CD14-positive monocyte (primary cell): ENCODE data around the gene CNTN1. TPM values are rescaled to one million over a fixed set of nuclear protein-coding genes. Genes with fewer than 3 reads are reported as not detected.

Source experiments
- DNase-seq, 3 donors: peaks; one replicate each; pipeline ENCODE4 v3.0.0-alpha.2; 2011 to 2022
- H2AFZ ChIP-seq: 2 replicates; pipeline ENCODE4 v1.6.0; 2012; ENCODE audit warnings: mild to moderate bottlenecking, low read depth, low read length, inconsistent platforms; ENCODE audit not compliant: insufficient read depth, poor library complexity, severe bottlenecking
- H3K27ac ChIP-seq, 2 donors: 1 replicate in 1 of 2; 2 replicates in 1 of 2; pipeline ENCODE4 v1.5.1; 2012 to 2013; ENCODE audit warnings: low read length in 2 of 2, control low read depth in 1 of 2, inconsistent platforms in 1 of 2, low read depth in 1 of 2, mild to moderate bottlenecking in 1 of 2
- H3K27me3 ChIP-seq, 2 donors: one replicate each; pipeline versions ENCODE4 v1.6.0 to v1.6.1; 2011 to 2013; ENCODE audit warnings: low read length in 2 of 2; ENCODE audit not compliant: control insufficient read depth in 2 of 2, insufficient read depth in 2 of 2
- H3K36me3 ChIP-seq, 2 donors: replicated peaks in 1 of 2; 1 replicate in 1 of 2; 2 replicates in 1 of 2; pipeline versions ENCODE4 v1.5.1 to v1.6.1; 2012 to 2013; ENCODE audit warnings: low read length in 2 of 2, control low read depth in 1 of 2, inconsistent platforms in 1 of 2, mild to moderate bottlenecking in 1 of 2; ENCODE audit not compliant: insufficient read depth in 2 of 2, control insufficient read depth in 1 of 2
- H3K4me1 ChIP-seq, 2 donors: 1 replicate in 1 of 2; 2 replicates in 1 of 2; pipeline versions ENCODE4 v1.5.1 to v1.6.1; 2012 to 2013; ENCODE audit warnings: low read length in 2 of 2, control low read depth in 1 of 2, inconsistent platforms in 1 of 2, mild to moderate bottlenecking in 1 of 2, moderate library complexity in 1 of 2; ENCODE audit not compliant: insufficient read depth in 2 of 2, control insufficient read depth in 1 of 2
- H3K4me2 ChIP-seq: replicated peaks from 2 replicates; pipeline ENCODE3; 2012; ENCODE audit warnings: low read length, moderate library complexity, mild to moderate bottlenecking; ENCODE audit not compliant: poor library complexity, severe bottlenecking; ENCODE audit errors: extremely low read depth
- H3K4me3 ChIP-seq, 3 experiments: fragments of 200-600 bp in 1 of 3; sonication (generic) in 1 of 3; replicated peaks in 1 of 3; 1 replicate in 2 of 3; 2 replicates in 1 of 3; pipeline ENCODE4 v1.5.1; 2011 to 2013; ENCODE audit warnings: low read length in 3 of 3, mild to moderate bottlenecking in 3 of 3, control low read depth in 2 of 3, low read depth in 2 of 3, inconsistent platforms in 1 of 3, moderate library complexity in 1 of 3
- H3K79me2 ChIP-seq: 2 replicates; pipeline ENCODE4 v1.6.0; 2012; ENCODE audit warnings: mild to moderate bottlenecking, control low read depth, inconsistent platforms, low read length, moderate library complexity; ENCODE audit not compliant: insufficient read depth
- H3K9ac ChIP-seq: 2 replicates; pipeline ENCODE4 v1.6.0; 2017; ENCODE audit warnings: low read length, mild to moderate bottlenecking; ENCODE audit not compliant: insufficient read depth, poor library complexity, severe bottlenecking
- H3K9me3 ChIP-seq, 2 donors: replicated peaks in 1 of 2; 1 replicate in 1 of 2; 2 replicates in 1 of 2; pipeline versions ENCODE4 v1.5.1 to v1.6.1; 2012 to 2013; ENCODE audit warnings: low read length in 2 of 2, control low read depth in 1 of 2; ENCODE audit not compliant: control insufficient read depth in 1 of 2, insufficient read depth in 1 of 2
- H4K20me1 ChIP-seq: 2 replicates; pipeline ENCODE4 v1.6.0; 2012; ENCODE audit warnings: mild to moderate bottlenecking, low read length, control low read depth, moderate library complexity; ENCODE audit not compliant: insufficient read depth
- H3K27ac Mint-ChIP-seq, 7 donors: one replicate each; pipeline ENCODE4 v1.8.0; 2020; ENCODE audit warnings: mild to moderate bottlenecking in 7 of 7, mixed read lengths in 7 of 7, moderate library complexity in 6 of 7, inconsistent platforms in 2 of 7
- H3K27me3 Mint-ChIP-seq, 3 donors: one replicate each; pipeline ENCODE4 v1.8.0; 2021 to 2022; ENCODE audit warnings: low read depth in 3 of 3, mild to moderate bottlenecking in 3 of 3, mixed read lengths in 3 of 3, moderate library complexity in 3 of 3, inconsistent platforms in 1 of 3
- H3K36me3 Mint-ChIP-seq, 2 donors: one replicate each; pipeline ENCODE4 v1.8.0; 2020; ENCODE audit warnings: mixed read lengths in 2 of 2, inconsistent platforms in 1 of 2, mild to moderate bottlenecking in 1 of 2
- H3K4me1 Mint-ChIP-seq: one replicate; pipeline ENCODE4 v1.8.0; 2020; ENCODE audit warnings: mild to moderate bottlenecking, mixed read lengths
- H3K4me3 Mint-ChIP-seq, 2 donors: one replicate each; pipeline ENCODE4 v1.8.0; 2020; ENCODE audit warnings: mild to moderate bottlenecking in 2 of 2, mixed read lengths in 2 of 2, moderate library complexity in 1 of 2
- H3K9me3 Mint-ChIP-seq, 7 donors: one replicate each; pipeline ENCODE4 v1.8.0; 2020 to 2022; ENCODE audit warnings: mixed read lengths in 7 of 7, mild to moderate bottlenecking in 6 of 7, moderate library complexity in 6 of 7, inconsistent platforms in 2 of 7
- WGBS: methylation state at CpG from one replicate; pipeline ENCODE4 v1.1.5; 2013; ENCODE audit warnings: missing lambda C conversion rate; ENCODE audit not compliant: insufficient coverage; 5-methylcytosine and 5-hydroxymethylcytosine counted together
- intact Hi-C, 2 donors: fragments of 100-400 bp; cut with micrococcal nuclease; formaldehyde crosslinking; loops; one replicate each; pipeline versions ENCODE4 v1.15.0 to v1.15.1; 2023
- polyA plus RNA-seq, 3 donors: library from polyadenylated mRNA; depleted of rRNA in 1 of 3; unstranded in 2 of 3; stranded (reverse) in 1 of 3; fragments of 300-500 nt in 2 of 3; fragments of >200 nt in 1 of 3; fragmentation: Illumina TruSeq in 2 of 3; gene quantifications; 1 replicate in 2 of 3; 2 replicates in 1 of 3; pipeline ENCODE4 v1.2.3, GENCODE V29; 2012 to 2021
- TF ChIP-seq, protein P1 (sequence below): fragments of 200-600 bp; IDR thresholded peaks from one replicate; pipeline ENCODE4 v1.8.0; 2022; ENCODE audit warnings: antibody characterized with exemption, mild to moderate bottlenecking

Gene CNTN1
- polyA plus RNA-seq, 3 donors = not detected

GRCh38 chr12:40802656-40803055 lies 110.4 kb downstream of the CNTN1 start:
- H3K27me3 ChIP-seq = no peaks in the 10 kb centered on the region
- H3K4me3 Mint-ChIP-seq = no peak overlapping the region
- no peak overlapping the region for H2AFZ ChIP-seq
- peaks cover 0 to 6% (median 2%) of the 10 kb centered on the region in 7 donors for H3K9me3 Mint-ChIP-seq
- no peaks in the 10 kb centered on the region for H3K4me1 Mint-ChIP-seq
- TF ChIP-seq, protein P1, sequence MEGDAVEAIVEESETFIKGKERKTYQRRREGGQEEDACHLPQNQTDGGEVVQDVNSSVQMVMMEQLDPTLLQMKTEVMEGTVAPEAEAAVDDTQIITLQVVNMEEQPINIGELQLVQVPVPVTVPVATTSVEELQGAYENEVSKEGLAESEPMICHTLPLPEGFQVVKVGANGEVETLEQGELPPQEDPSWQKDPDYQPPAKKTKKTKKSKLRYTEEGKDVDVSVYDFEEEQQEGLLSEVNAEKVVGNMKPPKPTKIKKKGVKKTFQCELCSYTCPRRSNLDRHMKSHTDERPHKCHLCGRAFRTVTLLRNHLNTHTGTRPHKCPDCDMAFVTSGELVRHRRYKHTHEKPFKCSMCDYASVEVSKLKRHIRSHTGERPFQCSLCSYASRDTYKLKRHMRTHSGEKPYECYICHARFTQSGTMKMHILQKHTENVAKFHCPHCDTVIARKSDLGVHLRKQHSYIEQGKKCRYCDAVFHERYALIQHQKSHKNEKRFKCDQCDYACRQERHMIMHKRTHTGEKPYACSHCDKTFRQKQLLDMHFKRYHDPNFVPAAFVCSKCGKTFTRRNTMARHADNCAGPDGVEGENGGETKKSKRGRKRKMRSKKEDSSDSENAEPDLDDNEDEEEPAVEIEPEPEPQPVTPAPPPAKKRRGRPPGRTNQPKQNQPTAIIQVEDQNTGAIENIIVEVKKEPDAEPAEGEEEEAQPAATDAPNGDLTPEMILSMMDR = no peak
- no CpG with 5 or more reads among the region's 1 CpG for WGBS
- H3K9ac ChIP-seq = no peak overlapping the region
- no peak for DNase-seq
- H4K20me1 ChIP-seq = no peaks in the 10 kb centered on the region
- no peak overlapping the region for H3K4me2 ChIP-seq
- intact Hi-C loops = no loop called here
- H3K27me3 Mint-ChIP-seq = peaks cover 0 to 2% (median 1%) of the 10 kb centered on the region in 3 donors
- no peaks in the 10 kb centered on the region for H3K79me2 ChIP-seq
- H3K36me3 ChIP-seq = no peaks in the 10 kb centered on the region
- H3K36me3 Mint-ChIP-seq = no peaks in the 10 kb centered on the region
- H3K9me3 ChIP-seq = no peaks in the 10 kb centered on the region
- no peak overlapping the region for H3K27ac ChIP-seq
- H3K4me1 ChIP-seq = no peaks in the 10 kb centered on the region
- H3K4me3 ChIP-seq = no peak overlapping the region
- H3K27ac Mint-ChIP-seq = no peak overlapping the region

DNA sequence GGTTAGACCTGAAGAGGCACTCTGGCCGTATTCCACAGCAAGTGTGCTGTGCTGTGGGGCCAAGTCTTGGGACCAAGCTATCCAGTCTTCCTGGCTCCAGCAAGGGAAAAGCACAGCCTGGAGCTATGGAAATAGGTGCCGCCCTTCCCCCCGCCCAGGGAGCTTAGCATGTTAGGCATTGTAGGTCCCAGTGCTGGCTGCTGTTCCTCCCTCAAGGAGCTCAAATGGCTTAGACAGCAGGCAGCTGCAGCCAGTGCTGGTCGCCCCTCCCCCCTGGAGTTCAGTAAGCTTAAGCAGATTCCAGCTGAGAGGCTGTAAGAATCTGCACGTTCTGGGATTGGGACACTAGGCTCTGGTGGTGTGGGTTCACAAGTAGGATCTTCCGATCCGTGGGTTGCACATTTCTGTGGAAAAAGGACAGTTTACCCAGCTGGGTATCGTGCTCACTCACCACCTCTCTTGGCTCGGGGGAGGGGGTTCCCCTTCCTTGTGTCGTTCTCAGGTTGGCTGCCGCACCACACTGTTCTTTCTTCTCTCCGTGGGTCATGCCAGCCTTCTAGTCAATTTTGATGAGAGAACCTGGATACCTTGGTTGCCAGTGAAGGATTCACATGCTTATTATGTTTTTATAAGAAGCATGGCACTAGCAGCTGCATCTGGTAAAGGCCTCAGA lies 127.3 kb downstream of the CNTN1 start:
- Histone ChIP-seq H3K79me2 (no peaks in the 10 kb centered on the region), H3K27ac (no peak overlapping the region), H4K20me1 (no peaks in the 10 kb centered on the region), H2AFZ (no peak overlapping the region), H3K36me3 (no peaks in the 10 kb centered on the region), H3K9me3 (peaks cover 0 to 7% of the 10 kb centered on the region in 2 donors), H3K4me1 (no peaks in the 10 kb centered on the region), H3K9ac (no peak overlapping the region), H3K27me3 (no peaks in the 10 kb centered on the region), H3K4me2 (no peak overlapping the region), H3K4me3 (no peak overlapping the region)
- Mint-ChIP-seq H3K9me3 (peaks cover 1 to 9% (median 5%) of the 10 kb centered on the region in 7 donors), H3K27ac (peak overlapping the region in 1 of 7 donors; percentile 48), H3K4me3 (no peak overlapping the region), H3K27me3 (no peaks in the 10 kb centered on the region), H3K36me3 (no peaks in the 10 kb centered on the region), H3K4me1 (no peaks in the 10 kb centered on the region)
- intact Hi-C loops = no loop called here
- no peak for DNase-seq
- TF ChIP-seq, protein P1 = no peak
- whole genome bisulfite sequencing = 91% methylated on average over 6 of the region's 12 CpGs
